ENCODE data around the gene MFSD2A. TPM values are rescaled to one million over a fixed set of nuclear protein-coding genes. Genes with fewer than 3 reads are reported as not detected.

Gene MFSD2A
- total RNA-seq, 1 donor from 2014 or later: 11.1 TPM

DNA sequence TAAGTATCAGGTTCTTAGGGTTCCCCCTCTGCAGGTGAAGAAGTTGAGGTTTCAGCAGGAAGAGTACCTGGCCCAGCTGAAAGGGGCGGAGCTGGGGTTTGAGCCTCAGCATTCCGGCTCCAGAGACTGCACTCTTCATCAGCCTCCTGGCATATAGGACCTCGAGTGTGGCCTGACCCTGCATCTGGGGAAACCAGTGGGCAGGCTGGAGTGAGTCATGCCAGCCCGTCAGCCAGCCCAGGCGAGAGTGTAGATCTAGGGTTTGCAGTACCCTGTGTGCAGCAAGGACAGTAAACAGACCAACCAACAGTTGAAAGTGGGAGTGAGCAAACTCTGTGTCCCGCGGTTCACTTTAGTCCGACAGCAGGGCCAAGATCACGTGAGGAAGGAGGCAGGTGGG lies 14.1 kb downstream of the MFSD2A start:
- FAIRE-seq (no peak), DNase-seq (ENCODE audit: low read depth) (peak; percentile 79)
- TF ChIP-seq, protein P1, sequence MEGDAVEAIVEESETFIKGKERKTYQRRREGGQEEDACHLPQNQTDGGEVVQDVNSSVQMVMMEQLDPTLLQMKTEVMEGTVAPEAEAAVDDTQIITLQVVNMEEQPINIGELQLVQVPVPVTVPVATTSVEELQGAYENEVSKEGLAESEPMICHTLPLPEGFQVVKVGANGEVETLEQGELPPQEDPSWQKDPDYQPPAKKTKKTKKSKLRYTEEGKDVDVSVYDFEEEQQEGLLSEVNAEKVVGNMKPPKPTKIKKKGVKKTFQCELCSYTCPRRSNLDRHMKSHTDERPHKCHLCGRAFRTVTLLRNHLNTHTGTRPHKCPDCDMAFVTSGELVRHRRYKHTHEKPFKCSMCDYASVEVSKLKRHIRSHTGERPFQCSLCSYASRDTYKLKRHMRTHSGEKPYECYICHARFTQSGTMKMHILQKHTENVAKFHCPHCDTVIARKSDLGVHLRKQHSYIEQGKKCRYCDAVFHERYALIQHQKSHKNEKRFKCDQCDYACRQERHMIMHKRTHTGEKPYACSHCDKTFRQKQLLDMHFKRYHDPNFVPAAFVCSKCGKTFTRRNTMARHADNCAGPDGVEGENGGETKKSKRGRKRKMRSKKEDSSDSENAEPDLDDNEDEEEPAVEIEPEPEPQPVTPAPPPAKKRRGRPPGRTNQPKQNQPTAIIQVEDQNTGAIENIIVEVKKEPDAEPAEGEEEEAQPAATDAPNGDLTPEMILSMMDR (IDR thresholded peaks at IDR 0.05; ENCODE audit: insufficient read depth, low read length, severe bottlenecking): no peak
- no peak overlapping the region for H3K4me3 ChIP-seq (ENCODE audit: low read depth, low read length)
- peaks cover 28% of the 10 kb centered on the region for H3K36me3 ChIP-seq (ENCODE audit: control insufficient read depth, insufficient read depth, low read length)
- no peaks in the 10 kb centered on the region for H3K27me3 ChIP-seq (ENCODE audit: control insufficient read depth, insufficient read depth, low read length)

DNA sequence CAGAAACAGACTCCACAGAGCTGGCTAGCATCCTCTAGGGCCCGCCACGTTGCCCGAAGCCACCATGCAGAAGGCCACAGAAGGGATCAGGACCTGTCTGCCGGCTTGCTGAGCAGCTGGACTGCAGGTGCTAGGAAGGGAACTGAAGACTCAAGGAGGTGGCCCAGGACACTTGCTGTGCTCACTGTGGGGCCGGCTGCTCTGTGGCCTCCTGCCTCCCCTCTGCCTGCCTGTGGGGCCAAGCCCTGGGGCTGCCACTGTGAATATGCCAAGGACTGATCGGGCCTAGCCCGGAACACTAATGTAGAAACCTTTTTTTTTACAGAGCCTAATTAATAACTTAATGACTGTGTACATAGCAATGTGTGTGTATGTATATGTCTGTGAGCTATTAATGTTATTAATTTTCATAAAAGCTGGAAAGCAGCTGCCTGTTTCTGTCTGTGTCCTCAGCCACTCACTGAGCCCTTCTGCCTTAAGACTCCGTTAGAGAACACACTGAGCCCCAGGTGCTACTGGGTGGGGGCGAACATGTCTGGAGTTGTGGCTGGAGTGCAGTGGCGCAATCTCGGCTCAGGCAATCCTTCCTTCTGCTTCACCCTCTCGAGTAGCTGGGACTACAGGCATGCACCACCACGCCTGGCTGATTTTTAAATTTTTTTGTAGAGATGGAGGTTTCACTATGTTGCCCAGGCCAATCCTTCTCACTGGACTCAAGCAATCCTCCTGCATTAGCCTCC lies 14.8 kb downstream of the MFSD2A start:
- H3K4me3 ChIP-seq (ENCODE audit: low read depth, low read length): no peak overlapping the region
- H3K27me3 ChIP-seq (ENCODE audit: control insufficient read depth, insufficient read depth, low read length): no peaks in the 10 kb centered on the region
- TF ChIP-seq, protein P1 (IDR thresholded peaks at IDR 0.05; ENCODE audit: insufficient read depth, low read length, severe bottlenecking): no peak
- DNase-seq (ENCODE audit: low read depth) (peak; percentile 93), FAIRE-seq (no peak)
- peaks cover 25% of the 10 kb centered on the region for H3K36me3 ChIP-seq (ENCODE audit: control insufficient read depth, insufficient read depth, low read length)

DNA sequence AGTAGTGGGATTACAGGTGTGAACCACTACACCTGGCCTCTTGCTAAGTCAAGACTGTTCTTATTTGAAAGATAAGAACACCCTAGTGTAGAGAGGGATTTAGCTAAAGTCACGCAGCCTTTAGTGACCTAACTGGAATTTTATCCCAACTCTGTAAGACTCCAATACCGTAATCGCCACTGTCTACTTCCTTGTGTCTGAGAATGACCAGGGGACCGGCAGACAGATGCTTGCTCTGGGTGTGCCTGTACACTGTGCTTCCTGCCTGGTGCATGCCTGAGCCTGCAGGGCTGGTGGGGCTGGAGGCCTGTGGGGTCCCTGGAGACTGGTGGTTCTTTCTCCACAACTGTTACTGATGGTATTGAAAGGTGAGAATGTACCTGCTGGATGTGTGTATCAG lies 15.3 kb downstream of the MFSD2A start:
- H3K4me3 ChIP-seq (ENCODE audit: low read depth, low read length): no peak overlapping the region
- H3K27me3 ChIP-seq (ENCODE audit: control insufficient read depth, insufficient read depth, low read length): no peaks in the 10 kb centered on the region
- FAIRE-seq (no peak), DNase-seq (ENCODE audit: low read depth) (peak; percentile 76)
- TF ChIP-seq, protein P1 (IDR thresholded peaks at IDR 0.05; ENCODE audit: insufficient read depth, low read length, severe bottlenecking): no peak
- H3K36me3 ChIP-seq (ENCODE audit: control insufficient read depth, insufficient read depth, low read length): peaks cover 19% of the 10 kb centered on the region

DNA sequence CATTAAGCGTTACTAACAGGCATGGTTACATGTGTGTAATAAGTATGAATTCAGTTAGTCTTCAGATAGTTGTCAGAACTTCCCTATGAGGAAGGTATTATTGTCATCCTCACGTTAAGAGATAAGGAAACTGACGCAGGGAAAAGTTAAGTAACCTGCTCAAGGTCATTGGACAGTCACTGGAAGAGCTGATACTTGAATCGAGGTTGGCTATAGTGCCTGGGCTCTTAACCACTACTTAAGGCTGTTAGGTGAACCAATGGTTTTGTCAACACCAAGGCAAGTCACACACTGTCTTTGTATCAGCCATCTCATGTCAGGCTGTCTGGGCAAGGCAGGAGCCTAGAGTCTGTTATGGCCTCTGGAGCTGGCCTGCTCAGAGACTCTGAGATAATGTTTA lies 16.2 kb downstream of the MFSD2A start:
- TF ChIP-seq, protein P1 (IDR thresholded peaks at IDR 0.05; ENCODE audit: insufficient read depth, low read length, severe bottlenecking): no peak
- no peaks in the 10 kb centered on the region for H3K27me3 ChIP-seq (ENCODE audit: control insufficient read depth, insufficient read depth, low read length)
- H3K4me3 ChIP-seq (ENCODE audit: low read depth, low read length): no peak overlapping the region
- peaks cover 14% of the 10 kb centered on the region for H3K36me3 ChIP-seq (ENCODE audit: control insufficient read depth, insufficient read depth, low read length)
- DNase-seq (ENCODE audit: low read depth) (no peak), FAIRE-seq (no peak)

DNA sequence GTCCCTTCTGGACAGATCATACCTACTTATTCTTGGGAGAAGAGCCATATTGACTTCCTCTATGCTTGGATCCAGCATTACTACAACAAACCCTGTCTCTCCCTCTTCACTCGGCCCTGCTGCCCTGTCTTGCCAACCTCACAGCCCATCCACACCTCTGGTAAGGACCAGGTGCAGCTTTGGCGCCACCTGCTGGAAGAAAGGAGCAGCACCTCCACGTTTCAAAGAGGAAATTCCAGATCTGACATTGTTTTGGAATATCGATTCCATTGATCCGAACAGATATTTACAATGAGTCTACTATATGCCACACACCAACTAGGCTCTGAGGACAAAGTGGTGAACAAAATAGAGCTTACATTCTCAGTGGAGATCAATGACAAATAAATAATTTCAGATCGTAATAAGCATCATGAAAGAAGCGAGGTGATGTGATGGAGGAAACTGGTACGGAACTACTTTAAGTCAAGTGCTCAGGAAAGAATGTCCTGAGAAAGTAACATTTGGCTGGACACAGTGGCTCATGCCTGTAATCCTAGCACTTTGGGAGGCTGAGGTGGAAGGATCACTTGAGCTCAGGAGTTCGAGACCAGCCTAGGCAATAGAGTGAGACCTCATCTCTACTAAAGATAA lies 18.7 kb downstream of the MFSD2A start:
- peak; percentile 57 for DNase-seq (ENCODE audit: low read depth)
- peak; percentile 96 for FAIRE-seq
- TF ChIP-seq, protein P1 (IDR thresholded peaks at IDR 0.05; ENCODE audit: insufficient read depth, low read length, severe bottlenecking): peak; percentile 89
- Histone ChIP-seq H3K27me3 (ENCODE audit: control insufficient read depth, insufficient read depth, low read length) (no peaks in the 10 kb centered on the region), H3K4me3 (ENCODE audit: low read depth, low read length) (no peak overlapping the region), H3K36me3 (ENCODE audit: control insufficient read depth, insufficient read depth, low read length) (peaks cover 5% of the 10 kb centered on the region)
